ENCODE results near the gene OR6J1. TPM values are rescaled to one million over a fixed set of nuclear protein-coding genes. Genes with fewer than 3 reads are reported as not detected.
A peak's percentile ranks its signal among the peaks of the same experiment; 100 is the strongest.

OR6J1 gene
- total and polyA plus RNA-seq, 9 donors, result 0.05 TPM; not detected in 8

- Histone ChIP-seq H3K9me3 (no peaks in the 10 kb centered on the region), H3K36me3 (no peaks in the 10 kb centered on the region), H3K4me3 (no peak overlapping the region), H3K4me1 (ENCODE audit: insufficient read depth) (no peaks in the 10 kb centered on the region), H3K27me3 (no peaks in the 10 kb centered on the region), H3K27ac (no peak overlapping the region)
- intact Hi-C loops (cut with DNase I), result loop anchor here in 1 of 4 donors (10.0 kb wide), 1 partner anchor 101 kb away; no protein-coding TSS in a partner anchor
- TF ChIP-seq EP300 (IDR thresholded peaks at IDR 0.05) (no peak), POLR2A (IDR thresholded peaks at IDR 0.05) (no peak), CTCF (IDR thresholded peaks at IDR 0.05) (no peak)
- no peak for DNase-seq
- 83 to 90% (median 88%) methylated on average over 2 of the region's 2 CpGs for WGBS, 3 donors
Measured at GRCh38 chr14:22656226-22656625, 12.1 kb upstream of the OR6J1 start.

DNA sequence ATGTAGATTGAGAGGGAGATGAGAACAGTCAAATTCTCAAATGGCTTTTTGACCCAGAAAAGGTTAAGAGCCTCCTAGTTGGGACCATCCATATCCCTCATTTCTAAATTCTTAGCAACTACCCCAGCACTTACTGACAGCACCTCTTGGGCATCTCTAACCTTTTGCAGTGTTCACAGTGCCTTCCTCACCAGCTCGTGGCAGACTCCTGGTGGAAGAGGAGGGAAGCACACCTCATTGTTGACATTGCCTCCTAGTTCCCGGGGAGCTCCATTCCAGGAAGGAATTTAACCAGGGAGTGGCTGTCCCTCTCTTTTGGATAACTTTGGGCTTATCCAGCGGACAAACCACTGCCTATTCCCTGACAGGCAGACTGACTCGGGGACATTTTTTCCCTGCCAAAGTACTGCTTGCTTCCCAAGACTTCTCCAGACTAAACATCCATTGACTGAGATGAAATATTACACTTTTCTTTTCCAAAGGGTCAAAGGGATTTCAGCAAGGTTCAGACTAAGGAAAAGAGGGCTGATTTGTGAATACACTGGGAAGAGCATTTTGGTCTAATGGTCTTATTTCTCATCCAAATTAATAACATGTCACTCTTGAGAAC lies 9.0 kb upstream of the OR6J1 start:
- Histone ChIP-seq H3K4me1 (ENCODE audit: insufficient read depth) (no peaks in the 10 kb centered on the region), H3K27me3 (no peaks in the 10 kb centered on the region), H3K9me3 (no peaks in the 10 kb centered on the region), H3K27ac (no peak overlapping the region), H3K36me3 (no peaks in the 10 kb centered on the region), H3K4me3 (no peak overlapping the region)
- 3 to 4% (median 4%) methylated on average over 4 of the region's 4 CpGs for WGBS, 3 donors
- intact Hi-C loops (cut with DNase I), result loop anchor here in 1 of 4 donors (10.0 kb wide), 1 partner anchor 98 kb away; no protein-coding TSS in a partner anchor
- DNase-seq, result peak; percentile 15 to 56 (median 26)
- TF ChIP-seq POLR2A (IDR thresholded peaks at IDR 0.05) (no peak), CTCF (IDR thresholded peaks at IDR 0.05) (peak; percentile 18 to 43 (median 22)), EP300 (IDR thresholded peaks at IDR 0.05) (no peak)

DNA sequence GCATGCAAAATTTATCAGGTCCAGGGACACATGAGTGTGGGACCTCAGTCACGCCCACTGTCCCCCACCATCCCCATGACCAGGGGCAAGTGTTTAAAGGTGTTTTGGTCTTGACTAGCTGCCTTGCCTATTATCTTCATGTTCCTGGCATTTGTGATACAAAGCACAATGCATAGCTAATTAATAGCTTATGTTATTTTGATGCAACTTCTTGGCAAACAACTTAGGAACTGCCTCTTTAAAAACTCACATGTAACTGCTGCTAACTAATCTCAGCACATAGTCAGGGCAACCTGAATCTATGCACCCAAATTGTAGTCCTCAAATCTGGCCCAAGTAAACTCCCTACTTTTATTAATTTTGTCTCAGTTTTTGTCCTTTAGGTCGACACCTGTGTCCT lies 7.4 kb upstream of the OR6J1 start:
- H3K9me3 ChIP-seq, result no peaks in the 10 kb centered on the region
- H3K4me3 ChIP-seq, result no peak overlapping the region
- no peaks in the 10 kb centered on the region for H3K36me3 ChIP-seq
- DNase-seq, result no peak
- no peaks in the 10 kb centered on the region for H3K27me3 ChIP-seq
- TF ChIP-seq CTCF (IDR thresholded peaks at IDR 0.05), result no peak
- no peak for TF ChIP-seq POLR2A (IDR thresholded peaks at IDR 0.05)
- no peak for TF ChIP-seq EP300 (IDR thresholded peaks at IDR 0.05)
- WGBS, 3 donors, result 80 to 88% (median 87%) methylated on average over 2 of the region's 2 CpGs
- intact Hi-C loops (cut with DNase I), result loop anchor here in 1 of 4 donors (10.0 kb wide), 1 partner anchor 97 kb away; no protein-coding TSS in a partner anchor
- no peaks in the 10 kb centered on the region for H3K4me1 ChIP-seq (ENCODE audit: insufficient read depth)
- no peak overlapping the region for H3K27ac ChIP-seq

DNA sequence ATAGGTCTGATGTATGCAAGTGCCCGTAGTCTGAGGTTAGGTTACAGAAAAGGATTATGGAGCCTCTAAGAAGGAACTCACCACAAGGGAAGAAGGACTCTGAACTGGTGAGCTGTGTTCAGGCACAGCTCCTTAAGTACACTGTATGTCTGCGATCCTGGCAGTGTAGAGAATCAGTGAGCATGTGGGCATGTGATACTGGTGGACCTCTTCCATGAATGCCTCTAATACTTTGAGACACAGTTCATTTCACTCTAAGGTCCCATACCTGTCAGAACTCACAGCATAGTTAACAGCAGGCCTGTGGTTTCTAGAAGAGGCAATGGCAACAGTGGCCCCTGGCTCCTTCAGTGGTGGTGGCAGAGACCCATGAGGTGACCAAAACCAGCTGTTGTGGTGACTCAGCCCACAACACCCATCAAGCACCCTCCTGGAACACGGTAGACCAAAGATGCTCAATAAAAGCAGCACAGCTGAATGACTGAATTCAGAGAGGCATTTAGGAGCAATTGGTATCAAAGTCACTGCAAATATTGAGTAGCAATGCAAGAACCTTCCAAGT lies 6.9 kb upstream of the OR6J1 start:
- no peaks in the 10 kb centered on the region for H3K9me3 ChIP-seq
- TF ChIP-seq EP300 (IDR thresholded peaks at IDR 0.05) (no peak), POLR2A (IDR thresholded peaks at IDR 0.05) (no peak), CTCF (IDR thresholded peaks at IDR 0.05) (no peak)
- intact Hi-C loops (cut with DNase I), result loop anchor here in 1 of 4 donors (10.0 kb wide), 1 partner anchor 96 kb away; no protein-coding TSS in a partner anchor
- H3K4me3 ChIP-seq, result no peak overlapping the region
- 64 to 65% (median 64%) methylated on average over 3 of the region's 3 CpGs for WGBS, 3 donors
- H3K27me3 ChIP-seq, result no peaks in the 10 kb centered on the region
- H3K4me1 ChIP-seq (ENCODE audit: insufficient read depth), result no peaks in the 10 kb centered on the region
- H3K27ac ChIP-seq, result no peak overlapping the region
- no peaks in the 10 kb centered on the region for H3K36me3 ChIP-seq
- no peak for DNase-seq
